Liver (tissue), 9 donors: ENCODE data around the gene CAMK1D. TPM values are rescaled to one million over a fixed set of nuclear protein-coding genes. Genes with fewer than 3 reads are reported as not detected.

ENCODE experiments used
- DNase-seq: peaks from one replicate; pipeline ENCODE4 v3.0.0-alpha.2; 2017; ENCODE audit warnings: low spot score
- H3K27ac ChIP-seq, 2 donors: one replicate each; pipeline ENCODE4 v1.7.0; 2013; ENCODE audit warnings: inconsistent platforms in 2 of 2, low read length in 2 of 2, control low read depth in 1 of 2, low read depth in 1 of 2, mild to moderate bottlenecking in 1 of 2
- H3K27me3 ChIP-seq, 4 donors: one replicate each; pipeline versions ENCODE4 v1.6.1 to v1.7.0; 2013; ENCODE audit warnings: low read length in 3 of 4, inconsistent platforms in 1 of 4, mild to moderate bottlenecking in 1 of 4, moderate library complexity in 1 of 4; ENCODE audit not compliant: control insufficient read depth in 4 of 4, insufficient read depth in 4 of 4
- H3K36me3 ChIP-seq, 4 donors: one replicate each; pipeline versions ENCODE4 v1.6.1 to v1.7.0; 2013; ENCODE audit warnings: low read length in 3 of 4, mild to moderate bottlenecking in 3 of 4, low read depth in 1 of 4, moderate library complexity in 1 of 4; ENCODE audit not compliant: control insufficient read depth in 4 of 4, insufficient read depth in 3 of 4
- H3K4me1 ChIP-seq, 4 donors: one replicate each; pipeline versions ENCODE4 v1.6.1 to v1.7.0; 2013; ENCODE audit warnings: low read length in 3 of 4, mild to moderate bottlenecking in 3 of 4, moderate library complexity in 1 of 4; ENCODE audit not compliant: control insufficient read depth in 4 of 4, insufficient read depth in 4 of 4
- H3K4me3 ChIP-seq, 3 donors: one replicate each; pipeline versions ENCODE4 v1.6.1 to v1.7.0; 2013; ENCODE audit warnings: low read length in 3 of 3, control low read depth in 1 of 3, low read depth in 1 of 3, mild to moderate bottlenecking in 1 of 3
- H3K9ac ChIP-seq, 2 donors: one replicate each; pipeline ENCODE4 v1.7.0; 2013; ENCODE audit warnings: low read length in 2 of 2, mild to moderate bottlenecking in 2 of 2, moderate library complexity in 2 of 2, control low read depth in 1 of 2, low read depth in 1 of 2
- H3K9me3 ChIP-seq, 4 donors: one replicate each; pipeline versions ENCODE4 v1.6.1 to v1.7.0; 2013; ENCODE audit warnings: low read length in 3 of 4; ENCODE audit not compliant: control insufficient read depth in 4 of 4
- CTCF ChIP-seq: fragments of 150-350 bp; IDR thresholded peaks from 2 replicates; pipeline ENCODE4 v1.5.1; 2017; ENCODE audit warnings: improper control_type of control experiment, low read depth, low read length; ENCODE audit not compliant: missing input control
- EGR1 ChIP-seq, 2 donors: IDR thresholded peaks; 2 replicates each; pipeline ENCODE4 v1.6.1; 2016 to 2018; ENCODE audit warnings: antibody characterized with exemption in 2 of 2, low read depth in 2 of 2
- FOXA1 ChIP-seq: IDR thresholded peaks from 2 replicates; pipeline ENCODE4 v1.6.1; 2016; ENCODE audit warnings: antibody characterized with exemption
- FOXA2 ChIP-seq: IDR thresholded peaks from 2 replicates; pipeline ENCODE4 v1.6.1; 2016; ENCODE audit warnings: antibody characterized with exemption
- GABPA ChIP-seq, 2 donors: IDR thresholded peaks in 1 of 2; conservative IDR thresholded peaks in 1 of 2; 2 replicates each; pipeline ENCODE4 v1.6.1; 2016; ENCODE audit warnings: antibody characterized with exemption in 2 of 2, mild to moderate bottlenecking in 1 of 2, moderate library complexity in 1 of 2
- HNF4A ChIP-seq, 2 donors: conservative IDR thresholded peaks; 2 replicates each; pipeline ENCODE4 v1.6.1; 2016; ENCODE audit warnings: antibody characterized with exemption in 2 of 2, mild to moderate bottlenecking in 2 of 2
- HNF4G ChIP-seq: IDR thresholded peaks from 2 replicates; pipeline ENCODE4 v1.6.1; 2016; ENCODE audit warnings: antibody characterized with exemption
- JUND ChIP-seq, 2 donors: IDR thresholded peaks; 2 replicates each; pipeline ENCODE4 v1.6.1; 2016; ENCODE audit warnings: antibody characterized with exemption in 2 of 2
- MAX ChIP-seq: IDR thresholded peaks from 2 replicates; pipeline ENCODE4 v1.6.1; 2016; ENCODE audit warnings: antibody characterized with exemption
- NR2F2 ChIP-seq: IDR thresholded peaks from 2 replicates; pipeline ENCODE4 v1.6.1; 2016; ENCODE audit warnings: antibody characterized with exemption
- RAD21 ChIP-seq, 2 donors: IDR thresholded peaks; 2 replicates each; pipeline ENCODE4 v1.6.1; 2016; ENCODE audit warnings: antibody characterized with exemption in 2 of 2, mild to moderate bottlenecking in 2 of 2
- REST ChIP-seq: IDR thresholded peaks from 2 replicates; pipeline ENCODE4 v1.6.1; 2016; ENCODE audit warnings: antibody characterized with exemption, mild to moderate bottlenecking
- RXRA ChIP-seq, 2 donors: IDR thresholded peaks; 2 replicates each; pipeline ENCODE4 v1.6.1; 2017 to 2018; ENCODE audit warnings: antibody characterized with exemption in 2 of 2, mild to moderate bottlenecking in 1 of 2
- SP1 ChIP-seq: IDR thresholded peaks from 2 replicates; pipeline ENCODE4 v1.6.1; 2018; ENCODE audit warnings: antibody characterized with exemption, mild to moderate bottlenecking
- TAF1 ChIP-seq: conservative IDR thresholded peaks from 2 replicates; pipeline ENCODE4 v1.6.1; 2016; ENCODE audit warnings: antibody characterized with exemption, mild to moderate bottlenecking
- YY1 ChIP-seq: IDR thresholded peaks from 2 replicates; pipeline ENCODE4 v1.6.1; 2016; ENCODE audit warnings: antibody characterized with exemption, mild to moderate bottlenecking
- ZBTB33 ChIP-seq: IDR thresholded peaks from 2 replicates; pipeline ENCODE4 v1.6.1; 2016; ENCODE audit warnings: antibody characterized with exemption
- WGBS: extraction: QIAGEN DNeasy Blood & Tissue Kit; methylation state at CpG from one replicate; pipeline ENCODE4 v1.1.7; 2013; 5-methylcytosine and 5-hydroxymethylcytosine counted together
- polyA plus RNA-seq, 2 donors: library from polyadenylated mRNA; stranded (reverse) in 1 of 2; unstranded in 1 of 2; fragments of 200-250 nt in 1 of 2; fragments of >200 nt in 1 of 2; fragmentation: Nextera tagmentation in 1 of 2; extraction: Ambion mirVana in 1 of 2; gene quantifications; one replicate each; pipeline versions ENCODE4 v1.2.1 to v1.2.3, GENCODE V29; 2013 to 2015
- total RNA-seq, 2 donors: library from RNA; depleted of rRNA; stranded (reverse); fragments of >200 nt; gene quantifications; one replicate each; pipeline ENCODE4 v1.2.3, GENCODE V29; 2014
- donor health status: healthy.
- donor health status: healthy.
- donor health status: healthy.
- donor health status: healthy.
- donor health status: healthy.

CAMK1D gene
- total and polyA plus RNA-seq, 4 donors = 2.7 to 10.1 (median 4.2) TPM

GRCh38 chr10:12409161-12409560, 59.8 kb downstream of the CAMK1D start:
- DNase-seq = no peak

GRCh38 chr10:12409613-12410012, 60.3 kb downstream of the CAMK1D start:
- no peaks in the 10 kb centered on the region for H3K9me3 ChIP-seq
- H3K4me3 ChIP-seq = no peak overlapping the region
- WGBS = 34% methylated on average over 5 of the region's 5 CpGs
- DNase-seq = no peak
- no peaks in the 10 kb centered on the region for H3K27me3 ChIP-seq
- H3K27ac ChIP-seq = no peak overlapping the region
- no peaks in the 10 kb centered on the region for H3K36me3 ChIP-seq
- peaks cover 6 to 20% (median 13%) of the 10 kb centered on the region in 4 donors for H3K4me1 ChIP-seq
- no peak overlapping the region for H3K9ac ChIP-seq
- TF ChIP-seq EGR1 (IDR thresholded peaks at IDR 0.05; ENCODE audit: low read depth in 2 of 2) = no peak
- peak; percentile 30 for TF ChIP-seq MAX
- TF ChIP-seq TAF1 = no peak
- peak; percentile 47 to 59 for TF ChIP-seq HNF4A (conservative IDR thresholded peaks at IDR 0.05)
- TF ChIP-seq JUND (IDR thresholded peaks at IDR 0.05) = peak in 1 of 2 donors; percentile 31
- TF ChIP-seq RXRA (IDR thresholded peaks at IDR 0.05) = peak; percentile 80 to 89
- TF ChIP-seq HNF4G = peak; percentile 12
- peak; percentile 84 for TF ChIP-seq YY1
- TF ChIP-seq FOXA1 = no peak
- TF ChIP-seq FOXA2 = no peak
- no peak for TF ChIP-seq REST
- TF ChIP-seq NR2F2 = no peak
- no peak for TF ChIP-seq GABPA (IDR thresholded peaks at IDR 0.05 in 1 of 2, conservative IDR thresholded peaks at IDR 0.05 in 1 of 2)
- TF ChIP-seq SP1 = peak; percentile 7
- TF ChIP-seq RAD21 (IDR thresholded peaks at IDR 0.05) = peak; percentile 41 to 52
- TF ChIP-seq ZBTB33 = no peak
- no peak for TF ChIP-seq CTCF

More at GRCh38 chr10:12409161-12409560, 59.8 kb downstream of the CAMK1D start:
- WGBS = 95% methylated on average over 11 of the region's 11 CpGs
- H3K9ac ChIP-seq = no peak overlapping the region
- no peaks in the 10 kb centered on the region for H3K36me3 ChIP-seq
- no peaks in the 10 kb centered on the region for H3K27me3 ChIP-seq
- no peak overlapping the region for H3K27ac ChIP-seq
- H3K9me3 ChIP-seq = no peaks in the 10 kb centered on the region
- no peak overlapping the region for H3K4me3 ChIP-seq
- H3K4me1 ChIP-seq = peaks cover 6 to 21% (median 13%) of the 10 kb centered on the region in 4 donors
- no peak for TF ChIP-seq REST
- TF ChIP-seq RAD21 (IDR thresholded peaks at IDR 0.05) = no peak
- no peak for TF ChIP-seq EGR1 (IDR thresholded peaks at IDR 0.05; ENCODE audit: low read depth in 2 of 2)
- TF ChIP-seq HNF4A (conservative IDR thresholded peaks at IDR 0.05) = no peak
